Testis (tissue), 2 donors: ENCODE results near the gene HS3ST3A1.

Experiments
- CTCF ChIP-seq, 3 experiments: fragments of 450-650 bp in 2 of 3; fragments of 200-600 bp in 1 of 3; sonication (generic) in 1 of 3; IDR thresholded peaks; one replicate each; pipeline ENCODE4 v1.5.1; 2016 to 2019; ENCODE audit warnings: antibody characterized with exemption in 3 of 3, mild to moderate bottlenecking in 2 of 3, moderate library complexity in 1 of 3
- POLR2A ChIP-seq: fragments of 450-650 bp; IDR thresholded peaks from one replicate; pipeline ENCODE4 v1.6.1; 2017; ENCODE audit warnings: antibody characterized with exemption, mild to moderate bottlenecking, moderate library complexity

DNA sequence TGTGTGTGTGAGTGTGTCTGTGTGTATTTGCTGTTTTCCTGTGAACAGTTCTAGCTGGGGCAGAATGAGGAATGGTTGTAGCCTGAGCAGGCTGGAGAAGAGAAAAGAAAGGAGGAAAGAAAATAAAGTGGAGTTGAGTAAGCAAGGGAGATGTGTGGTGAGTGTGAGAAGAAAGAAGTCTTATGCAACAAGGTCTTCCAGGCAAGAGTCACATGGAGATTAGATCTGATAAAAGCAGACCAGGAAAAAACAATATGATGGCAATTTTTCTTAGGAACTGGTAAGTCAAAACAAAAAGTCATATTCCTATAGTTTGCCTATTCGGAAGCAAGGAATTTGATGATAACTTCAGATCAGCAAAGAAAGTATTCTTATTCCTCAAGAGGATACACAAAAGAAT lies 125.0 kb downstream of the HS3ST3A1 start:
- TF ChIP-seq POLR2A (no peak), CTCF (IDR thresholded peaks at IDR 0.05) (no peak)
